ENCODE measurements around the gene ATP2C1. TPM values are rescaled to one million over a fixed set of nuclear protein-coding genes. Genes with fewer than 3 reads are reported as not detected.
A peak's percentile ranks its signal among the peaks of the same experiment; 100 is the strongest.

Gene ATP2C1
- total RNA-seq, 1 donor from 2014 or later, result 56.6 TPM

DNA sequence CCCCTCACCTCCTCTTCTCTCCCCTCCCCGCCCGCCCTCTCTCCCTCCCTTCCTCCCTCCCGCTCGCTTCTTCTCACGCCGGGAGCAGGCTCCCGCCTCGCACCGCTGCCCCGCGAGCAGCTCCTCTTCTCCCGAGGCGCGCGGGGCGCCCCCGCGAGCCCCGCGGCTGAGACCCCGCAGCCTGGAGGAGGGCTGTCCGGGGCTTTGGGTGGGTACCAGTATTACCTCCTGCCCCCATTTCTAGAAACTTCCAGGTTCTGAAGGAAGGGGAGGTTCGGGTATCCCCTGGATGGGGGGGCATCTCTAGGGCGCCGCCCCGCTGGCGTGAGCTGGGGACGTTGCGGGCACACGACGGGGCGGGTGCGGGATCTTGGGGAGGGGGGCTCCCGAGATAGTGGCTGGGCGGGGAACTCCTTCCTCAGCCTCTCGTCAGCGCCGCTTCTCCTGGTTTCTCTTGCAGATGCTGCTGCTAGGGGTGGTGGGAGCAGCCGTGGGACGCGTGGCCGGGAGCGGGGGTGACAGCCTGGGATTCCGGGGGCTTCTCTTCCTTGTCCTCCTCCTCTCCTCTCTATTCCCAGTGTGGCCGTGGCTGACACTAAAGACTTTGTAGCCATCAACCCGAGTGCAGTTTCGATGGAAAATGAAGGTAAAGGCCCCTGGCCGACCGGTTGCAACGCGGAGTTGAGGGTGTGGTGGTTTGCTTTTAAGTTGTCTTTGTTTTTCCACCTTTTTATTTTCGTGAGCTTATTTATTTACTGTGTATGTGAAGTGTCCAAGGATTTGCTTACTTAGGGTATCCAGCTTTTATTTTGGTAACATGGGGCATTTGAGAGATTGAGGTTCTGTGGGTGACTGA, 474 bp downstream of the ATP2C1 start:
- DNase-seq, result peak; percentile 59
- peak; percentile 16 for ATAC-seq
- intact Hi-C loops (cut with micrococcal nuclease), result no loop called here

DNA sequence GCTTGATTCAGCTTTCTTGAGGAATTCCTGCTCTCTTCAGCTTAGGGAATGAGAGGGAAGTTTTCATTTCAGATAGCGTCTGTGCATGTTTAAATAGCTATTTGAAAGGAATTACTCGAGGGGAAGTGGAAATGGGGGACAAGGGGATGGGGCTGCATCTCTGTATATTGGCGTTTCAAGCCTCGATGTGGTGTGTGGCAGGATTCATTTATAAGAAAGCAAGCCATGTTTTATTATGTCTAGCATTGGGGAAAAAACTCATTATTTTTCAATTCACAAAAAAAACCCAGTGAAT, 1.0 kb downstream of the ATP2C1 start:
- no peak for ATAC-seq
- intact Hi-C loops (cut with micrococcal nuclease), result no loop called here

DNA sequence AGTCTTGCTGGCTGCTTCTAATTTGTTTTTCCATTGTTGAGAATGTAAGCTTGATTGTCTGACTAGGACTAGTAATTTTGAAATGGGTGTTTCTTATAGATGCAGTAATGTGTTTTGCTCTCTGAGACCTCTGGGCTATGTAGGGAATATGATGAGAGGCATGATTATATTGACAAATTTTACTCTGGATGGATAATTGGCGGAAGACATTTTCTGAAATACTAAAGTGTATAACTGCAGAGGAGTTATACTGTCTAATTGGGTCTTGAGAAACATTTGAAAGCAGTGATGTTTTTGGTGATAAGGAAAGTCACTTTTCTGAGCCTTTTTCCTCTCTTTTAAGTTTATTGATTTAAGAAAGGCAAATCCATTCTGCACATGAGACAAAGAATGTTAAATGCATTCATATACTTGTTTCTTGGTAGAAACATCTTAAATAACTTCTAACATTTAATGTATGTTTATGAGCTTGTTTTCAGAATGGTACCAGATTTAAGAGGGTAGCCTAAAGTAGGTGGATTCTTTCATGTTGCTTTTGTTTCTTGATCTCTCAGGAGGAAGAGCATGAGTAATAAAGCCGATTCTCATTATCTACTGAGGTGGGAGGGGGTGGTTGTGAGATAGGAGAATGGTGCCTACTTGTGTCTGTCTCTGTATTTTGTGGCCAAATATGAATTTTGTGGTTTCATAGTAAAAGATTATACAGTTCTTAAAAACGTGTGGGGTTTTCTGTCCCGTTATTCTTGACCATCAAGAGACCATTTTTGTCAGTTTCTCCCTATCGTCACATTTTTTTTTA, 2.0 kb downstream of the ATP2C1 start:
- DNase-seq, result no peak
- ATAC-seq, result no peak
- intact Hi-C loops (cut with micrococcal nuclease), result no loop called here

More for the DNA sequence above, 1.0 kb downstream of the ATP2C1 start:
- no peak for DNase-seq

DNA sequence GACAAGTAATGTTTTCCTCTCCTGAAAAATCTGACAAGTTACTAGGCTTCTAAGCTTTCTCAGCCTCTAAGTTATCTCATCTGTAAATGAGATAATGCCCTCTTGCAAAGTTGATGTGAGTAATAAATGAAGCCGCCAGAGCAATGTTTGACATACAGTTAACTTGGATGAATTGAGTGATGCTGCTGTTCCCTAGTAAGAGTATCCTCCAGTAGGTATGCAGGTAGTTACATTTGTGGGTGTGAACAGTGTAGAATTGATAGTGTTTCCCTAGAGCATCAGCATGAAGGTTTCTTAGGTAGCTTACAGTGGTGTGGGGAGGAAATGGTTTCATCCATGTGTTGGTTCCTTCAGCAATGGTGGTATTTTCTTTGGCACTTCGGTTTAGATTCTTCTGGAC, 3.4 kb downstream of the ATP2C1 start:
- intact Hi-C loops (cut with micrococcal nuclease), result no loop called here
- ATAC-seq (no peak), DNase-seq (no peak)

DNA sequence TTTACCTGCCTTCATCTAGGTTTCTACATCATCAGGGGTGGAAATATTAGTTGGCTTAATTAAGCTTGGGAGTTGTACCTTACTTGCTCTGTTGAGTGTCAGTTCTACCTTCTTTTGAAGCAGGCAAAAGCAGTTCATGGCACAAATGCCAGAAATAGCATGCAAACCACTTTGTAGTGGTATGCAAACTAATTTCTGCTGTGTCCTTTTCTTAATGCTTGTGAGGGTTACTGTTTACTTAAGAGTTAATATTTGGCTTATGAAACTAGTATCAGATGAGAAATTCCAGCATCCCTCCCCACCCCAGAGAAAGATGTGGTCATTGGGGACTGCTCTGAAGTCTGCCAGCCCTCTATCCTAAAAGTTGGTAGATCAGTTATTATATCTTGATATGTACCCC, 7.1 kb downstream of the ATP2C1 start:
- intact Hi-C loops (cut with micrococcal nuclease), result no loop called here
- DNase-seq (no peak), ATAC-seq (no peak)

DNA sequence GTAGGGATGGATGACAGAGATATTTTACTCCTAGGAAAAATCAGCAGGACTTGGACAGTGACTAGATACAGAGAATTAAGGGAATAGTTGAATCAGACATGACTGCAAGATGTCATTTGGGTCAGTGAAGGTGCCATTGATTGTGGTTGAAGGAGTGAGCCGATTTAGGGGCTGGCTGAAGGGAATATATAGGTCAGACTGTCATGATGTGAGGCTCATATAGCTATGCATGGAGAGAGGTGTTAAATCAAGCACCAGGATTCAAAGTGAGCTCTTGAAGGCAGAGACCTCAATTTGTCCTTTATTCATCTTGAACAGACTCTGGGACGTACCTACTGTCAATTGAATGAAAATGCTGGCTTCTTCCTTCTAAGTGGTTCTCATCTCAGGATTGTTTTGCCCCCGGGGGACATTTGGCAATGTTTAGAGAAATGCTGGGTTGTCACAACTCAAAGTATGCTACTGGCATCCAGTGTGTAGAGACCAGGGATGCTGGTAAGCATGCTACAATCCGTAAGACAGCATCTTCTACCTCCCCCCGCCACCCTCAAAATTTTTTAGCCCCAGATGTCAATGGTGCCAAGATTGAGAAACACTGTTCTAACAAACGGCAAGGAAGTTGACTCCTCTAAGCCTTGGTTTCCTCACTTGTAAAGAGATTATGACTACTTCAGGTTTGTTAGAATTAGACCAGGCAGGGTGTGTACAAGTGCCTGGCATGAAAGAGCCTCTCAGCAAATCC, 7.8 kb downstream of the ATP2C1 start:
- DNase-seq, result no peak
- ATAC-seq, result no peak
- intact Hi-C loops (cut with micrococcal nuclease), result no loop called here

DNA sequence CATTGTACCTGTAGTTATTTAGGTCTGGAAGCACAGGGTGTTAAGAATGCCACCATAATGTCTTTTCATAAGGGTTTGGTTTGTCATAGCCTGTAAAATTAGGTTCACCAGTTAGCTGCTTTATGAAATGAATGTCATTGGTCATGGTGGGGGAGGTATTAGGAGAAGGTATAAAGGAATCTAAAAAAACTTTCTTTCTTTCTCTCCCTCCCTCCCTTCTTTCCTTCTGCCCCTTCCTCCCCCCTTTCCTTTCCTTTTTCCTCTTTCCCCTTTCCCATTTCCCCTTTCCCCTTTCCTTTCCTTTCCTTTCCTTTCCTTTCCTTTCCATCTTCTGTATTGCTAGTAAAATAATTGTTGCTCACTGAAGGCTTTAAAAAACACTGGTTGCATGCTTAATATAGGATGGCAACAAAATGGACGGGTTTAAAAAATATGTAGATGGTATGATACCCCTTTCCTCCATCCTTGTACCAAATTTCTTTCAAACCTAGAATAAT, 9.6 kb downstream of the ATP2C1 start:
- DNase-seq, result no peak
- intact Hi-C loops (cut with micrococcal nuclease), result no loop called here
- no peak for ATAC-seq

DNA sequence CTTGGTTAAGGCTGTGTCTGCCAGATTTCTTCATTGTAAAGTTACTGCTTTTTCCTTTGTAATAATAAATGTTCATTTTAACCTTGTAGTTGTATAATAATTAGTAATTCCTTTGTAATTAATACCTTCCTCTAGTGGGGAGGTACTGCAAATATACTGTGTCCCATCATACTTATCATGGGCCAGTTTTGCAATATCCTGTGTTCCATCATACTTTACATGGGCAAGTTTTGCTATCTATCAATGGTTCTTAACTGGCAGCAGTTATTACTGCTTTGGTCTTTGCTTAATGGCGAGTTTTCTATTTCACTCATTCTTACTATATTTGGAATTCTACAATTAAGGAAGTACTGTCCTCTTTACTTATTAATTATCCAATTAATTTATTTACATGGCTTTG, 10.6 kb downstream of the ATP2C1 start:
- intact Hi-C loops (cut with micrococcal nuclease), result no loop called here
- ATAC-seq, result no peak
- no peak for DNase-seq

DNA sequence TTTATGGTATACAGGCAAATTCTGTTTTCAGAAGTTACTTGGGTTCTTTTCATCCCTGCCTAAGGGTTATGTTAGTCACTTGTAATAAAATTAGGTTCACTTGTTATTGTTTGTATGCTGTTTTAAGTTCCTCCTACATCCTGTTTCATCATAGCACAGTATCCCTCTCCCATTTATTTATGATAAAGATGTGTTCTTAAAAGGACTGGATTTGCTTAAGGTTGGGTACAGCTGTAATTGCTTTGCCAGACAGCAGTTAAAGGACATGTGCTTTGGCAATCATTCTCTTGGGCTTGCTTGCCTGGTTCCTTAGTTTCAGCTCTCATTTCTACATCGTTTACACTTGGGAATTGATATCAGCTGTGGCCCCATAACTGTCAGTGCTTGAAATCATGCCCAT, 11.7 kb downstream of the ATP2C1 start:
- intact Hi-C loops (cut with micrococcal nuclease), result no loop called here
- ATAC-seq (peak; percentile 79), DNase-seq (no peak)

DNA sequence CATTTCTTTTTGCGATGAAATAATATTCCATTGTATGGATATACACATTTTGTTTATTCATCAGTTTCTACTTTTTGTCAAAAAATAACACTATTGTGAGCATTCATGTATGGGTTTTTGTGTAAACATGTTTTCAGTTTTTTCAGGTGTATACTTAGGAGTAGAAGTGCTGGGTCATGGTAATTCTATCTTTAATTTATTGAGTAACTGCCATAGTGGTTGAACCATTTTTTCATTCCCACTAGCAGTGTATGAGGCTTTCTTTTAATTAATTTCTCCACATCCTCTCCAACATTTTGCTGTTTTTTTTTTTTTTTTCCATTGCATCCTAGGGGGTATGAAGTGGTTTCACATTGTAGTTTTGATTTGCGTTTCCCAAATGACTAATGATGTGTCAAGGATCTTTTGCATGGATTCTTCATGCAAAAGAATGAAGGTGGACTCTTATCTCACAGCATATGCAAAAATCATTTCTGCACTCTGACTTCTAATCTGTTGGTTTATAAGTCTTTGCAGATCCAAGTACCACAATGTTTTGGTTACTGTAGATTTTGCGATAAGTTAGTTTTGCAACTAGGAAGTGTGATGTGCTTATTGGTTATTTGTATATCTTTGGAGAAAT, 12.6 kb downstream of the ATP2C1 start:
- ATAC-seq (no peak), DNase-seq (no peak)
- intact Hi-C loops (cut with micrococcal nuclease), result no loop called here

DNA sequence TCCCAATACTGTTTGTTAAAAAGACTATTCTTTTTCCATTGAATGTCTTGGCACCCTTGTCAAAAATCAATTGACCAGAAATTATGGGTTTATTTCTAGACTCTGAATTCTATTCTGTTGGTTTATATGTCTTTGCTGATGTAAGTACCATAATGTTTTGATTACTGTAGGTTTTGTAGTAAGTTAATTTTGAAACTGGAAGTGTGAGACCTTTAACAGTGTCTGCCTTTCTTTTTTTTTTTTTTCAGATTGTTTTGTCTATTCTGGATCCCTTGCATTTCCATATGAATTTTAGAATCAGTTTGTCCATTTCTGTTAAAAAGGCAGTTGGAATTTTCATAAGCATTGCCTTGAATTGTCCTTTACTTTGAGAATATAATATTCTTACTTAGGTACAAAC, 13.6 kb downstream of the ATP2C1 start:
- ATAC-seq, result no peak
- DNase-seq, result no peak
- intact Hi-C loops (cut with micrococcal nuclease), result no loop called here

DNA sequence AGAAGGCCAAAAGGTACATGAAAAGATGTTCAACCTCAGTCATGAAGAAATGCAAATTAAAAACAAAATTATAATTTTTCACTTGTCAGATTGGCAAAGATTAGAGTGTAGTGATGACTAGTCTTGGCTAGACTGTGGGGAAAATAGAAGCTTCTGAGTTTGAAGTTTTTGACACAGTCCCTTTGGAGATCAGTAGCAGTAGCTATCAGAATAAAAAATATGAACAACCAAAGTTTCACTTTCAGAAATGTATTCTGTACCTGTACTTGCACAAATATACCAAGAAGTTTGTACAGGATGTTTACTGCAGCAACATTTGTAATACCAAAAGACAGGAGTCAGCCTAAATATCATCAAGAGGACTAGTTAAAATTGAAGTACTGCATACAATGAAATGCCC, 14.1 kb downstream of the ATP2C1 start:
- no peak for ATAC-seq
- intact Hi-C loops (cut with micrococcal nuclease), result no loop called here

DNA sequence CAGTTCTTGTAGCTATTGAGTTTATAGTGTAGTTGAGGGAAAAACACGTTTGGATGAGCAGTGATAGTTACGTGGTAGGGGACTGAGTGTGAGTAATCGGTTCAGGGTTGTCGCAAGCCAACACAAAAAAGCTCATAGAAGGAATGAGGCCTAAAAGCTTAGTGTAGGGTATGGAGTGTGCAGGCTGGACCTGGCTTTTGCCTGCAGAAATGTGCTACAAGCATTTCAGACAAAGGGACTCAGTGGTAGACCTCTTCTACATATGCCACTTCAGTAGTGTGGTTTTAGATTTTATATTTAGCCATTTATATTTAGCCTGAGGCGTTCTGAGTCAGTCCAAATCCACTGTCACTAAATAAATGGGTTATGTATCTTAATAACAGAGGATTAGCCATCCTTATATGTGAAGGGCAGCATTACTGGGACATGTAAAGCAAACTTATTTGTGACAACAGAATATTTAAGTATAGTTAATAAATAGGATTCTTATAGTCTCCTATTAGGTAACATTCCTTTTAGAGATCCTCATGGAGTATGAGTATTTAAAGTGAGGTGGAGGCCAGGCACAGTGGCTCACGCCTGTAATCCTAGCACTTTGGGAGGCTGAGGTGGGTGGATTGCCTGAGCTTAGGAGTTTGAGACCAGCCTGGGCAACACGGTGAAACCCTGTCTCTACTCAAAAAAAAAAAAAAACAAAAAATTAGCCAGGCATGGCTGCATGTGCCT, 21.8 kb downstream of the ATP2C1 start:
- intact Hi-C loops (cut with micrococcal nuclease), result no loop called here
- ATAC-seq, result peak; percentile 90
- DNase-seq, result no peak

More for the DNA sequence above, 14.1 kb downstream of the ATP2C1 start:
- DNase-seq, result no peak

DNA sequence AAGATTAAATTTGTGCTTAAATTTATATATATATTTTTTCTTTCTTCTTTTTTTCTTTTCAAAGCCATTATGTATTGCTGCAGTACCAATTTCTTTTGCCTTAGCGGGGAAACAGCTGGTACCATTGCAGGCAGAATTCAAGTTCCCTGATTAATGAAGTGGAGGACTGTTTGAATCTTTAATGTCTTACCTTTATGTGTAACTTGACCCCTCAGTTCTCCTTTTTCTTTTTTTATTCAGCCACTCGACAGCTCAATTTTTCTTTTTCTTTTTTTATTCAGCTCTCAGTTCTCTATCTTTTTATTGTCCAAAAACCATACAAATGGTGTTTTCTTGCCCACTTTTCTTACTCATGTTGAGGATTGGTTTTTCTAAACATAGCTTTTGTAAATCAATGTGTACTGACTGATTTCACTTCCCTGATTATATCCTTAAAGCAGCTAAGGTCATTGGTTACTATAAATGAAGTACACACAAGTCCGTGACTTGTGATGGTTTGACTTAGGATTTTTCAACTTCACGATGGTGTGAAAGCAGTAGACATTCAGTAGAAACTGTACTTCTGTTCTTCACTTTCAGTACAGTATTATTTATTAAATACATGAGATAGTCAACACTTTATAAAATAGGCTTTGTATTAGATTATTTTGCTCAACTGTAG, 22.8 kb downstream of the ATP2C1 start:
- DNase-seq, result no peak
- no peak for ATAC-seq
- intact Hi-C loops (cut with micrococcal nuclease), result no loop called here

DNA sequence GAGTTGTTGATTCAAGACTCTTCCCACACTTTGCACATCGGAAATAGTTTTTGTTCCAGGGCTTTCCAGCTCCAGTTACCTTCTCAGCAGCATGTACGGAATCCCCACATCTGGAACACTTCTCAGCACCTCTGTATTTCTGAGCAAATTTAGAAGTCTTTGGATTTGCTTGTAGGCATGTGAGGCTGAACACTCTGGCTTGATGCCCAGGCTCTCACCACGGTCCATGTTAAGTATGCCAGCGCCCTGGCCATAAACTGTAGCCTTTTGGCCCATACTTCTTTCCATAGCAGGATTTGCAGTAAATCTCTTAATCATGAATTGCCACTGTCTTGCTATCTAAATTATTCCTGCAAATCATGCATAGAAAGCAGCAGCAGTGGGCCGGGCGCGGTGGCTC, 24.4 kb downstream of the ATP2C1 start:
- intact Hi-C loops (cut with micrococcal nuclease), result no loop called here
- peak; percentile 50 for ATAC-seq
- peak; percentile 38 for DNase-seq

DNA sequence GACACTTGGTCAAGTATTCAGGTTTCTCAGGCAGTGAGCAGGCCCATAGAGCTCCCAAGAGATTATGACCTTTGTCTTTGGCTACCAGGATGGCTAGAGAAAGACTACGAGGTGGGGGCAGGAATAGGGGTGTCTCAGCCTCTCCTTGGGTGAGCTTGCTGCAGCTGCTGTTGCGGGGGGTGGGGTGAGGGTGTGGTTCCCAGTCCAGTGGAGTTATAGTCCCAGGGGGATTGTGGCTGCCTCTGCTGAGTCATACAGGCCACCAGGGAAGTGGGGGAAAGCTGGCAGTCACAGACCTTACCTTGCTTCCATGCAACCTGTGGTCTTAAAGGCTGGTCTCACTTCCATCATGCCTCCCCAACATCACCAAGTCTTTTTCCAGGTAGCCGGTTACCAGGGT, 31.7 kb downstream of the ATP2C1 start:
- no peak for ATAC-seq
- intact Hi-C loops (cut with micrococcal nuclease), result no loop called here
- DNase-seq, result no peak

DNA sequence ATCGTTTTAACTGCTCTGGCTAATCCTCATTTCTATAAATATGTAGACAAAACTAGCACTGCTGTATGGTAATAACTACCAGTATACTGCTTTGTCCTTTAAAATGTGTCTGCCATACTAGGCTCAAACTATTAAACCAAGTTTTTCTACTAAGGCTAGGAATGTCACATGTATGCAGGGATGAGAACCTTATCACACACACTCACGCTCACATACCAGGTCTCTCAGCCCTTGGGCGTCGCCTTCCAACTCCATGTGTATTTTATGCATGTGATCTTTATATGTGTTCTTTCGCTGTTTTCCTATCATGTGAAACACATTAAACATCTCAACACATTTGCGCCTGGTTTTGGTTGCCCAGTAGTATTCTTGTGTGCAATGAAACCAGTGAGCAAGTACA, 32.6 kb downstream of the ATP2C1 start:
- intact Hi-C loops (cut with micrococcal nuclease), result no loop called here
- ATAC-seq (peak; percentile 29), DNase-seq (no peak)

DNA sequence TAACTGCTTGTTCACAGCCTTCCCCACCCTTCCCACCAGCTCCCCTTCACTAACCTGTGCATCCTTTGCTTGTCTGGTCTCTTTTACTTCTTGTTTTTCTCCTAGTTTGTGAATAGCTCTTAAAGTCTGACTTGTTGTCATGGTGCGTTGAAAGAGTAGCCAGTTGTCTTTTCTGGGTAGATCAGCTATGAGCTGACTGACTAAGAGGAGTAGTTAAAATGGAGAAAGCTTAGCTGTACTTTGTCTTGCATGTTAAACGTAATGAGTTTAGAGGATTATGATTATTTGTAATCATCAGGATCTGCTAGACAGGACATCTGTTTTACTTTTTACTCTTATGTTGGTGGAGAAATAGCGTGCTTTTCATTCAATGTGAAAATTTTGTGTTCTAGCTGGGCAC, 35.9 kb downstream of the ATP2C1 start:
- intact Hi-C loops (cut with micrococcal nuclease), result no loop called here
- no peak for ATAC-seq
- DNase-seq, result no peak
